ENCODE results near the gene USP49. TPM values are rescaled to one million over a fixed set of nuclear protein-coding genes. Genes with fewer than 3 reads are reported as not detected.

The USP49 gene
- total and polyA plus RNA-seq, 2 of the 13 experiments (the other 11 are each of a cell fraction or from before 2014, with no cell fraction given) = 2.9 to 4.3 TPM

- TF ChIP-seq MLXIP (CRISPR knock-in tag; IDR thresholded peaks at IDR 0.05; ENCODE audit: borderline replicate concordance) = peak; percentile 28; the same call in 1 of the 2 replicates
- peak; percentile 82 for TF ChIP-seq ZBTB21 (CRISPR knock-in tag; IDR thresholded peaks at IDR 0.05)
- no peak for TF ChIP-seq PHB2 (IDR thresholded peaks at IDR 0.05; ENCODE audit: partially characterized antibody)
- peak; percentile 84 for TF ChIP-seq HOXA5 (CRISPR knock-in tag; IDR thresholded peaks at IDR 0.05)
- peak; percentile 61; the same call in 1 of the 2 replicates for TF ChIP-seq ZFP36L1 (CRISPR knock-in tag; IDR thresholded peaks at IDR 0.05)
- peak; percentile 90; the same call in 1 of the 2 replicates for TF ChIP-seq ZNF234 (CRISPR knock-in tag; conservative IDR thresholded peaks at IDR 0.05)
- peak; percentile 56; the same call in 1 of the 2 replicates for TF ChIP-seq SP140L (CRISPR knock-in tag; IDR thresholded peaks at IDR 0.05; ENCODE audit: borderline replicate concordance)
- no peak for TF ChIP-seq DPF2 (CRISPR knock-in tag; IDR thresholded peaks at IDR 0.05; ENCODE audit: borderline replicate concordance, low read depth)
- TF ChIP-seq SOX13 (IDR thresholded peaks at IDR 0.05) = no peak
- TF ChIP-seq SOX13 (CRISPR knock-in tag; conservative IDR thresholded peaks at IDR 0.05 in 1 of 2, IDR thresholded peaks at IDR 0.05 in 1 of 2) = peak in 1 of 2 experiments; percentile 31; a peak in 2 of 4 replicates
- no peak for TF ChIP-seq ZBTB8A (CRISPR knock-in tag; IDR thresholded peaks at IDR 0.05; ENCODE audit: borderline replicate concordance, low read depth)
- peak; percentile 98 for TF ChIP-seq HOXA3 (CRISPR knock-in tag; IDR thresholded peaks at IDR 0.05)
- TF ChIP-seq ZNF572 (CRISPR knock-in tag; IDR thresholded peaks at IDR 0.05) = peak; percentile 96; the same call in 1 of the 2 replicates
- TF ChIP-seq ZNF850 (CRISPR knock-in tag; conservative IDR thresholded peaks at IDR 0.05) = no peak
- TF ChIP-seq NFIB (CRISPR knock-in tag; IDR thresholded peaks at IDR 0.05; ENCODE audit: borderline replicate concordance) = no peak
- TF ChIP-seq ETV6 (CRISPR knock-in tag; conservative IDR thresholded peaks at IDR 0.05) = no peak; the same call in 1 of the 2 replicates
- TF ChIP-seq SETDB1 (CRISPR knock-in tag; IDR thresholded peaks at IDR 0.05; ENCODE audit: borderline replicate concordance) = peak; percentile 74; the same call in 1 of the 2 replicates
- no peak for TF ChIP-seq ZNF674 (CRISPR knock-in tag; IDR thresholded peaks at IDR 0.05; ENCODE audit: low read depth)
- no peak; the same call in 1 of the 2 replicates for TF ChIP-seq CBX5 (CRISPR knock-in tag; IDR thresholded peaks at IDR 0.05; ENCODE audit: borderline replicate concordance)
- no peak for TF ChIP-seq LRRFIP1 (CRISPR knock-in tag; conservative IDR thresholded peaks at IDR 0.05)
- TF ChIP-seq SIN3A (IDR thresholded peaks at IDR 0.05; ENCODE audit: borderline replicate concordance, low read depth, low read length) = peak; percentile 78
- TF ChIP-seq POLR2A (IDR thresholded peaks at IDR 0.05; ENCODE audit: insufficient read depth in 1 of 2, low read depth in 2 of 2, low read length in 2 of 2) = peak; percentile 77 to 89
- no peak; the same call in 1 of the 2 replicates for TF ChIP-seq RARA (CRISPR knock-in tag; IDR thresholded peaks at IDR 0.05)
- TF ChIP-seq KLF12 (CRISPR knock-in tag; IDR thresholded peaks at IDR 0.05; ENCODE audit: borderline replicate concordance) = peak; percentile 98
- TF ChIP-seq SRSF1 (optimal IDR thresholded peaks at IDR 0.05; ENCODE audit: low read depth, low read length) = peak; percentile 81
- no peak; the same call in 1 of the 2 replicates for TF ChIP-seq GFI1 (CRISPR knock-in tag; IDR thresholded peaks at IDR 0.05; ENCODE audit: borderline replicate concordance)
Measured at GRCh38 chr6:41920921-41921711, 25.9 kb upstream of the USP49 start, which contains the start of the genes BYSL and MED20 (continued).
